OCI-LY7 (cell line): ENCODE measurements around the gene KCNMA1. TPM values are rescaled to one million over a fixed set of nuclear protein-coding genes. Genes with fewer than 3 reads are reported as not detected.

ENCODE experiments used
- BruUV-seq: library from RNA; stranded (reverse); fragments of 400-500 nt; replicated peaks from 2 replicates; lab custom pipeline; 2021; lab: Mats Ljungman, UMichigan
- CTCF ChIA-PET: fragments of 300-600 bp; sonication (Branson Sonifier 250); formaldehyde crosslinking; loops from one replicate; lab custom pipeline; 2022; ENCODE audit warnings: antibody characterized with exemption; ENCODE audit not compliant: unreplicated experiment; lab: Charles Lee
- POLR2A ChIA-PET: fragments of 300-600 bp; sonication (Branson Sonifier 250); formaldehyde crosslinking; loops from one replicate; lab custom pipeline; 2022; ENCODE audit warnings: antibody characterized with exemption; lab: Charles Lee
- DNase-seq: peaks from one replicate; pipeline ENCODE4 v3.0.0-alpha.2; 2015; ENCODE audit warnings: low spot score
- H2AFZ ChIP-seq: fragments of 200-600 bp; sonication (generic), shearing (Covaris generic); 2 replicates; pipeline ENCODE4 v1.6.1; 2014; ENCODE audit warnings: mild to moderate bottlenecking, antibody characterized with exemption, low read length, moderate library complexity
- H3K27ac ChIP-seq: fragments of 200-600 bp; sonication (generic); 2 replicates; pipeline ENCODE4 v1.5.1; 2014; ENCODE audit warnings: mixed run types, low read depth, mild to moderate bottlenecking, moderate library complexity, low read length, inconsistent platforms; ENCODE audit not compliant: poor library complexity, severe bottlenecking
- H3K36me3 ChIP-seq: fragments of 200-600 bp; sonication (generic); 2 replicates; pipeline ENCODE4 v1.6.1; 2014; ENCODE audit warnings: mild to moderate bottlenecking, antibody characterized with exemption, low read length, moderate library complexity, mixed read lengths; ENCODE audit not compliant: insufficient read depth
- H3K4me1 ChIP-seq: fragments of 200-600 bp; sonication (generic); 2 replicates; pipeline ENCODE4 v1.5.1; 2014; ENCODE audit warnings: mild to moderate bottlenecking, low read length; ENCODE audit not compliant: insufficient read depth, poor library complexity, severe bottlenecking
- H3K4me2 ChIP-seq: fragments of 200-600 bp; sonication (generic); 2 replicates; pipeline ENCODE4 v1.6.1; 2014; ENCODE audit warnings: mild to moderate bottlenecking, low read length
- H3K4me3 ChIP-seq: fragments of 200-600 bp; sonication (generic); 2 replicates; pipeline ENCODE4 v1.5.1; 2014; ENCODE audit warnings: mild to moderate bottlenecking, low read depth, low read length; ENCODE audit not compliant: poor library complexity, severe bottlenecking
- H3K79me2 ChIP-seq: fragments of 200-600 bp; sonication (generic); 2 replicates; pipeline ENCODE4 v1.6.1; 2016; ENCODE audit warnings: low read depth, mild to moderate bottlenecking, low read length, moderate library complexity, mixed read lengths; ENCODE audit not compliant: insufficient read depth
- H3K9me2 ChIP-seq: fragments of 200-600 bp; sonication (generic); 2 replicates; pipeline ENCODE4 v1.6.1; 2016; ENCODE audit warnings: mild to moderate bottlenecking, low read length, mixed read lengths; ENCODE audit not compliant: insufficient read depth
- H3K9me3 ChIP-seq: fragments of 200-600 bp; sonication (generic); 2 replicates; pipeline ENCODE4 v1.6.1; 2014; ENCODE audit warnings: mild to moderate bottlenecking, mixed run types, low read length, mixed read lengths
- H4K20me1 ChIP-seq: fragments of 200-600 bp; sonication (generic); 2 replicates; pipeline ENCODE4 v1.6.1; 2014; ENCODE audit warnings: mild to moderate bottlenecking, antibody characterized with exemption, low read length, moderate library complexity, mixed read lengths; ENCODE audit not compliant: insufficient read depth
- CTCF ChIP-seq: fragments of 200-600 bp; sonication (generic); conservative IDR thresholded peaks from 2 replicates; pipeline ENCODE4 v1.5.1; 2014; ENCODE audit warnings: mild to moderate bottlenecking, antibody characterized with exemption, low read length, moderate library complexity, mixed read lengths
- EZH2phosphoT487 ChIP-seq: fragments of 200-600 bp; sonication (generic); IDR thresholded peaks from 2 replicates; pipeline ENCODE4 v1.6.1; 2018; ENCODE audit warnings: low read depth, borderline replicate concordance, mild to moderate bottlenecking, mixed run types, antibody characterized with exemption, low read length, moderate library complexity, mixed read lengths
- intact Hi-C: fragments of 100-400 bp; cut with micrococcal nuclease; formaldehyde crosslinking; loops from one replicate; pipeline ENCODE4 v1.10.0; 2022; ENCODE audit not compliant: unreplicated experiment
- total RNA-seq, 2 experiments: library from RNA; depleted of rRNA in 1 of 2; stranded (reverse); fragments of >200 nt in 1 of 2; shearing (Covaris generic) in 1 of 2; gene quantifications; 2 replicates each; pipeline ENCODE4 v1.2.3, GENCODE V29; 2014 to 2022

The KCNMA1 gene
- total RNA-seq, 2 experiments from 2014 or later, result not detected

- TF ChIP-seq CTCF (no peak), EZH2phosphoT487 (no peak)
- no peaks in the 10 kb centered on the region for H3K4me1 ChIP-seq
- CTCF ChIA-PET, result no interaction called here
- H3K9me3 ChIP-seq, result no peaks in the 10 kb centered on the region
- intact Hi-C loops, result no loop called here
- no peak overlapping the region for H3K4me3 ChIP-seq
- no peaks in the 10 kb centered on the region for H4K20me1 ChIP-seq
- no peaks in the 10 kb centered on the region for H3K36me3 ChIP-seq
- BruUV-seq, result no TSS peak
- H3K27ac ChIP-seq, result no peak overlapping the region
- no peaks in the 10 kb centered on the region for H3K79me2 ChIP-seq
- no peak overlapping the region for H3K4me2 ChIP-seq
- no peak overlapping the region for H2AFZ ChIP-seq
- DNase-seq, result no peak
- no peaks in the 10 kb centered on the region for H3K9me2 ChIP-seq
- POLR2A ChIA-PET, result interaction anchor here (0.6 kb wide), 1 partner anchor 69 kb away, joined by 3 read pairs; no protein-coding TSS in a partner anchor
These were observed 7.1 kb downstream of the KCNMA1 start for GRCh38 chr10:77630507-77630848.

GRCh38 chr10:77629775-77630506 lies 7.7 kb downstream of the KCNMA1 start:
- ChIA-PET POLR2A (interaction anchor here (0.6 kb wide), 1 partner anchor 69 kb away, joined by 3 read pairs; no protein-coding TSS in a partner anchor), CTCF (no interaction called here)
- Histone ChIP-seq H3K9me3 (no peaks in the 10 kb centered on the region), H3K36me3 (no peaks in the 10 kb centered on the region), H3K79me2 (no peaks in the 10 kb centered on the region), H3K4me2 (no peak overlapping the region), H2AFZ (no peak overlapping the region), H4K20me1 (no peaks in the 10 kb centered on the region), H3K27ac (no peak overlapping the region), H3K4me3 (no peak overlapping the region), H3K9me2 (no peaks in the 10 kb centered on the region), H3K4me1 (no peaks in the 10 kb centered on the region)
- intact Hi-C loops, result no loop called here
- DNase-seq, result no peak
- no TSS peak for BruUV-seq
- TF ChIP-seq EZH2phosphoT487 (no peak), CTCF (no peak)

GRCh38 chr10:77628906-77629730 lies 8.5 kb downstream of the KCNMA1 start:
- TF ChIP-seq EZH2phosphoT487 (no peak), CTCF (no peak)
- no peaks in the 10 kb centered on the region for H3K4me1 ChIP-seq
- H3K9me3 ChIP-seq, result no peaks in the 10 kb centered on the region
- intact Hi-C loops, result no loop called here
- no peak overlapping the region for H3K4me2 ChIP-seq
- H3K36me3 ChIP-seq, result no peaks in the 10 kb centered on the region
- ChIA-PET POLR2A (no interaction called here), CTCF (no interaction called here)
- H3K4me3 ChIP-seq, result no peak overlapping the region
- H3K79me2 ChIP-seq, result no peaks in the 10 kb centered on the region
- DNase-seq, result no peak
- no peak overlapping the region for H3K27ac ChIP-seq
- BruUV-seq, result no TSS peak
- no peaks in the 10 kb centered on the region for H3K9me2 ChIP-seq
- H2AFZ ChIP-seq, result no peak overlapping the region
- H4K20me1 ChIP-seq, result no peaks in the 10 kb centered on the region
